HG03520 (cell line): Measurements from ENCODE around the gene HIC1.

ENCODE experiments used
- ATAC-seq: cut with Tn5 transposase; IDR thresholded peaks from one replicate; pipeline ENCODE4 v1.9.1; 2021; ENCODE audit warnings: mild to moderate bottlenecking, moderate library complexity; ENCODE audit not compliant: unreplicated experiment

Gene HIC1

GRCh38 chr17:2101448-2102257 is 46.8 kb downstream of the HIC1 start:
- no peak for ATAC-seq

DNA sequence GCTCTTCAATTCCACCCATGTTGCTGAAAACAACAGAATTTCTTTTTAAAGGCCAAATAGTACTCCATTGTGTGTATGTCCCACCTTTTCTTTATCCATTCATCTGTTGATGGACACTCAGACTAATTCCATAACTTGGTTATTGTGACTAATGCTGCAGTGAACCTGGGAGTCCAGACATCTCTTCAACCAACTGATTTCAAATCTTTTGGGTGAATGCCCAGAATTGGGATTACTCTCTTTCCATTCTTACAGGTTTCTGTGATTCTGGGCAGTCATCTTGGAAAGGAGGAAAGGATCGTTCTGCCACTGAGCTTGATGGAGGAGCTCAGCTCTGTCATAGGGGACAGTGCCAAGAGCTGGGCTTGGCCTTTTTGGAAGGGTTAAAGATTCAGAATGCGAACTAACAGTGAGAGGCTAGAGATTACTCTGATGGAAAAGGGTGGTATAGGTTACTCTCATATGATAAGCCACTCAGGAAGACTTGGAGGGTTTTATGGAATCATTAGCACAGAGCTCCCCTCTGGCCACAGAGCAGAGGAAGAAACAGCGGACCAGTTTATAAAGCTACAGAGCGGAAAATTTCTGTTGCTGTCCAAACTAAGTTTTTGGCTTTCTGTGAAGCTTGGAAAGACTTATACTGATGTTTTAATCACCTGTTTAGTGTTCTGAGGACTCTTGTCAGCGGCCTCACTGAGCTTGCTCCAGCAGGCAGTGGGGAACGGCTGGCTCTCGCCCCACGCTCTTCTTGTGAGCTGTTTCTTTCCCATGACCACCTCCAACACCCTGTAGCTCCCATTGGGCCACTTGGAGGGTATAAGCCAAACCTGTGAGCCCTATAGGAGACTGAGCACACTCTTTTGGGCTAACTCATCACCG is 48.3 kb downstream of the HIC1 start:
- ATAC-seq = no peak

GRCh38 chr17:2105663-2106062 is 50.8 kb downstream of the HIC1 start:
- ATAC-seq = no peak

- ATAC-seq = no peak
Observed at GRCh38 chr17:2106308-2106955, 51.5 kb downstream of the HIC1 start.

GRCh38 chr17:2107050-2107449 is 52.1 kb downstream of the HIC1 start:
- ATAC-seq = no peak

DNA sequence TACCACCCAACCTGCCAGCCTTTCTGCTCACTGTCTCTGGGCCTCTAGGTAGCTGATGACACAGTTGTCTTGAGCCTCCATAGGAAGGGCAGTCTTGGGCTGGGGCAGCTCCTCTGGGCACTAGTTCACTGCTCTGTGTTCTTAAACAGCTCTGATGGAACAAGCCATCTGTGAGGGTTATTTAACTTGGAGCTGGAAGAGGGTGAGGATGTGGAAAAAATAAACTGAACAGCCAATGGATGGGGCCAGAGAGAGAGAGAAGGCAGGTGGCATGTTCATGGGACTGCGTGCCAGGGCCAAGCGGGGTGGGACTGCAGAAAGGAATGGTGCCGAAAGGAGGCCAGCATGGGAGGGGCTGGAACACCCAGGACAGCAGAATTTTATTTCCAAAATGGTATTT is 52.6 kb downstream of the HIC1 start:
- no peak for ATAC-seq

DNA sequence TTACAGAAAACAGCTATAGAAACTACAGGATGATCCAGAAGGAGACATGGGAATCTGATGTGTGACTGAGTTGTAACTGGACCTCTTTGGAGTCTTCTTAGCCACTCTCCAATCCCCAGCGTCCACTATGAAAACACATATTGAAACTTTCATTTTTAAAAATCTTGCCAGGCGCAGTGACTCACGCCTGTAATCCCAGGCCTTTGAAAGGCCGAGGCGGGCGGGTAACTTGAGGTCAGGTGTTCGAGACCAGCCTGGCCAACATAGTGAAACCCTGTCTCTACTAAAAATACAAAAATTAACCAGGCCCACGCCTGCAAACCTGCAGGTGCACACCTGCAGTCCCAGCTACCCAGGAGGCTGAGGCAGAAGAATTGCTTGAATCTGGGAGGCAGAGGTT is 53.3 kb downstream of the HIC1 start:
- no peak for ATAC-seq

DNA sequence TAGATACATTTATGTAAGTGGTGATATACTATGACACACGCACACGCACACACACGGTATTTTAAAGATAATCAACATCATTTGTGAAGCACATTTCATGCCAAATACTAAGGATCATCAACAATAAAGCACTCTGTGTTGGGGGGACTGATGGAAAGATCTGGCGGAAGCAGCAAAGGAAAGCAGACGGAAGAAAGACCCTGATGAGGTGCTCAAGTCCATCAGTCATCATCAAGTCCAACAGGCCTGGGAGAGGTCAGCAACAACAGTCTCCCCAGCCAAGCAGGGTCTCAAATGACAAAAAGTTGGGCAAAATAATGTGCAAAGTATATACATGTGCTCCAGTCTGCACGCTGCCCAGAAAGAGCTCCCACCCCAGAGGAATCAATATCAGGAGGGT is 55.5 kb downstream of the HIC1 start:
- no peak for ATAC-seq

- ATAC-seq = no peak
Observed at GRCh38 chr17:2111691-2112090, 56.8 kb downstream of the HIC1 start.
